A673 (cell line): ENCODE results near the gene DSC1. TPM values are rescaled to one million over a fixed set of nuclear protein-coding genes. Genes with fewer than 3 reads are reported as not detected.

Experiments
- Bru-seq: library from RNA; stranded (reverse); fragments of 400-500 nt; gene quantifications from one replicate; lab custom pipeline; 2021; lab: Mats Ljungman, UMichigan
- BruChase-seq, 2 experiments: library from RNA; stranded (reverse); fragments of 400-500 nt; gene quantifications; one replicate each; lab custom pipeline; 2021; lab: Mats Ljungman, UMichigan
- BruUV-seq: library from RNA; stranded (reverse); fragments of 400-500 nt; replicated peaks from 2 replicates; lab custom pipeline; 2021; lab: Mats Ljungman, UMichigan
- CTCF ChIA-PET: fragments of 300-600 bp; sonication (Branson Sonifier 250); formaldehyde crosslinking; loops from one replicate; lab custom pipeline; 2022; ENCODE audit warnings: antibody characterized with exemption; lab: Charles Lee
- POLR2A ChIA-PET: fragments of 300-600 bp; sonication (Branson Sonifier 250); formaldehyde crosslinking; loops from one replicate; lab custom pipeline; 2022; ENCODE audit warnings: antibody characterized with exemption; ENCODE audit not compliant: low non-redundant PET; lab: Charles Lee
- DNase-seq: peaks from one replicate; pipeline ENCODE4 v3.0.0-alpha.2; 2015; ENCODE audit warnings: low spot score
- H3K27ac ChIP-seq: fragments of 200-600 bp; sonication (generic); 2 replicates; pipeline ENCODE4 v1.5.1; 2016; ENCODE audit warnings: mixed run types, low read depth, mild to moderate bottlenecking, mixed read lengths, antibody characterized with exemption, low read length; ENCODE audit not compliant: poor library complexity, severe bottlenecking
- H3K27me3 ChIP-seq: fragments of 200-600 bp; sonication (generic); replicated peaks from 2 replicates; pipeline ENCODE4 v1.6.1; 2017; ENCODE audit warnings: mixed run types, low read depth, mild to moderate bottlenecking, mixed read lengths, antibody characterized with exemption, low read length; ENCODE audit not compliant: insufficient read depth, poor library complexity
- H3K36me3 ChIP-seq: fragments of 200-600 bp; sonication (generic); 2 replicates; pipeline ENCODE4 v1.6.1; 2016; ENCODE audit warnings: mixed run types, mild to moderate bottlenecking, mixed read lengths, antibody characterized with exemption, low read length; ENCODE audit not compliant: insufficient read depth, poor library complexity, severe bottlenecking
- H3K4me1 ChIP-seq: fragments of 200-600 bp; sonication (generic); 2 replicates; pipeline ENCODE4 v1.6.1; 2017; ENCODE audit warnings: mixed run types, mild to moderate bottlenecking, mixed read lengths, antibody characterized with exemption, low read length; ENCODE audit not compliant: insufficient read depth, poor library complexity, severe bottlenecking
- H3K4me3 ChIP-seq: fragments of 200-600 bp; sonication (generic); 2 replicates; pipeline ENCODE4 v1.5.1; 2016; ENCODE audit warnings: low read depth, mixed run types, mild to moderate bottlenecking, mixed read lengths, low read length; ENCODE audit not compliant: poor library complexity, severe bottlenecking
- H3K9me3 ChIP-seq: fragments of 200-600 bp; sonication (generic); 2 replicates; pipeline ENCODE4 v1.6.1; 2016; ENCODE audit warnings: mixed run types, low read depth, mild to moderate bottlenecking, mixed read lengths, antibody characterized with exemption, low read length; ENCODE audit not compliant: poor library complexity, severe bottlenecking
- CTCF ChIP-seq: fragments of 300-800, 200-600 bp; sonication (generic); conservative IDR thresholded peaks from 2 replicates; pipeline ENCODE4 v1.5.1; 2017; ENCODE audit warnings: low read depth, mild to moderate bottlenecking, antibody characterized with exemption, low read length, moderate library complexity, mixed read lengths
- EZH2 ChIP-seq: fragments of 200-600 bp; sonication (generic); IDR thresholded peaks from 2 replicates; pipeline ENCODE4 v1.6.1; 2017; ENCODE audit warnings: borderline replicate concordance, low read depth, mild to moderate bottlenecking, mixed read lengths, antibody characterized with exemption, low read length; ENCODE audit not compliant: poor library complexity, severe bottlenecking
- intact Hi-C: fragments of 100-400 bp; cut with micrococcal nuclease; formaldehyde crosslinking; loops from one replicate; pipeline ENCODE4 v1.10.0; 2022; ENCODE audit not compliant: unreplicated experiment
- long read RNA-seq: library from polyadenylated mRNA; stranded (forward); transcript quantifications from one replicate; pipeline ENCODE4 v2.0.0, GENCODE V29; 2022
- total RNA-seq: library from RNA; stranded (reverse); gene quantifications from 2 replicates; pipeline ENCODE4 v1.2.3, GENCODE V29; 2021

Gene DSC1
- total RNA-seq (not detected in 2 replicates), Bru-seq, nascent RNA (not detected), BruChase-seq, experiment 1, labeled RNA remaining after a 2-hour chase (not detected), BruChase-seq, experiment 2, labeled RNA remaining after a 6-hour chase (percentile 5 among the genes with signal in this experiment)
- long read RNA-seq: 0 reads

- intact Hi-C loops: no loop called here
- H3K9me3 ChIP-seq: no peaks in the 10 kb centered on the region
- H3K27ac ChIP-seq: no peak within 1 kb of the TSS
- no peak for DNase-seq
- TF ChIP-seq CTCF: no peak
- no peak for TF ChIP-seq EZH2
- CTCF ChIA-PET: no interaction called here
- no peaks in the 10 kb centered on the region for H3K4me1 ChIP-seq
- no peak within 1 kb of the TSS for H3K4me3 ChIP-seq
- POLR2A ChIA-PET: no interaction called here
- H3K36me3 ChIP-seq: no peaks in the 10 kb centered on the region
- peaks cover 4% of the 10 kb centered on the region for H3K27me3 ChIP-seq
- no TSS peak for BruUV-seq
Measured at GRCh38 chr18:31162825-31163435, at the start of gene DSC1. DSC1 (minus strand) TSS chr18:31162856; CDS start chr18:31162594, 262 bp downstream.

- no peak for DNase-seq
- intact Hi-C loops: no loop called here
- BruUV-seq: no TSS peak
- H3K9me3 ChIP-seq: no peaks in the 10 kb centered on the region
- CTCF ChIA-PET: no interaction called here
- POLR2A ChIA-PET: no interaction called here
- no peaks in the 10 kb centered on the region for H3K36me3 ChIP-seq
- TF ChIP-seq EZH2 (no peak), CTCF (no peak)
- no peaks in the 10 kb centered on the region for H3K27me3 ChIP-seq
- H3K27ac ChIP-seq: no peak overlapping the region
- no peaks in the 10 kb centered on the region for H3K4me1 ChIP-seq
- no peak overlapping the region for H3K4me3 ChIP-seq
Measured at GRCh38 chr18:31211047-31211446, 48.4 kb upstream of the DSC1 start.

GRCh38 chr18:31209041-31209440 lies 46.4 kb upstream of the DSC1 start:
- Histone ChIP-seq H3K27me3 (no peaks in the 10 kb centered on the region), H3K9me3 (no peaks in the 10 kb centered on the region), H3K27ac (no peak overlapping the region), H3K4me1 (no peaks in the 10 kb centered on the region), H3K4me3 (no peak overlapping the region), H3K36me3 (no peaks in the 10 kb centered on the region)
- no peak for DNase-seq
- TF ChIP-seq CTCF (no peak), EZH2 (no peak)
- POLR2A ChIA-PET: no interaction called here
- CTCF ChIA-PET: no interaction called here
- BruUV-seq: no TSS peak
- intact Hi-C loops: no loop called here
